Measurements from ENCODE around the gene USP20.

DNA sequence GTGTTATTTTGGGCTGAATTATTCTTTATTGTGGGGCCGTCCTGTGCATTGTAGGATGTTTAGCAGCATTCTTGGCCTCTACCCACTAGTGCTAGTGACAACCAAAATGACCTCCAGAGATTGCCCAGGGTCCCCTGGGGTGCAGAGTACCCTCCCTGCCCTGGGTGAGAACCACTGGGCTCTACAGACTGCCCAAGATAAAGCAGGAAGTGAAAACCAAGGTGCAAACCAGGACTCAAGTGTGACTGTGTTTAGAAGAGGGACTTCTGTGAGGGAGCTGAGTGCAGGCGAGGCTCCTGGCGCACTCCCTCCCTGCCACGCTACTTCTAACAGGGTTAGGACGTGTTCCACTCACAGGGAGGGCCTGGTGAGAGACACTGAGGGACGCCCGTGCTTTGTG is 41.6 kb downstream of the USP20 start:
- TF ChIP-seq FOXK2 (IDR thresholded peaks at IDR 0.05) (no peak), TARDBP (IDR thresholded peaks at IDR 0.05) (no peak), HDGF (IDR thresholded peaks at IDR 0.05; ENCODE audit: borderline replicate concordance) (no peak), BHLHE40 (IDR thresholded peaks at IDR 0.05; ENCODE audit: borderline replicate concordance) (no peak), FOXM1 (IDR thresholded peaks at IDR 0.05; ENCODE audit: borderline replicate concordance) (no peak), SP1 (IDR thresholded peaks at IDR 0.05) (no peak), ZNF384 (IDR thresholded peaks at IDR 0.05) (no peak), ARNT (IDR thresholded peaks at IDR 0.05) (no peak), SUZ12 (IDR thresholded peaks at IDR 0.05) (no peak), NFRKB (IDR thresholded peaks at IDR 0.05) (no peak), FOXA1 (IDR thresholded peaks at IDR 0.05) (no peak)
